Measurements from ENCODE around the gene APOC1. TPM values are rescaled to one million over a fixed set of nuclear protein-coding genes. Genes with fewer than 3 reads are reported as not detected.
"Not testable (repeated sequence)": the region's sequence is repeated elsewhere in the genome, so short reads cannot be mapped to it uniquely, and the experiment has no call there.

APOC1 gene
- total and polyA plus RNA-seq, 9 donors, result 14.4 to 625 (median 47.4) TPM

DNA sequence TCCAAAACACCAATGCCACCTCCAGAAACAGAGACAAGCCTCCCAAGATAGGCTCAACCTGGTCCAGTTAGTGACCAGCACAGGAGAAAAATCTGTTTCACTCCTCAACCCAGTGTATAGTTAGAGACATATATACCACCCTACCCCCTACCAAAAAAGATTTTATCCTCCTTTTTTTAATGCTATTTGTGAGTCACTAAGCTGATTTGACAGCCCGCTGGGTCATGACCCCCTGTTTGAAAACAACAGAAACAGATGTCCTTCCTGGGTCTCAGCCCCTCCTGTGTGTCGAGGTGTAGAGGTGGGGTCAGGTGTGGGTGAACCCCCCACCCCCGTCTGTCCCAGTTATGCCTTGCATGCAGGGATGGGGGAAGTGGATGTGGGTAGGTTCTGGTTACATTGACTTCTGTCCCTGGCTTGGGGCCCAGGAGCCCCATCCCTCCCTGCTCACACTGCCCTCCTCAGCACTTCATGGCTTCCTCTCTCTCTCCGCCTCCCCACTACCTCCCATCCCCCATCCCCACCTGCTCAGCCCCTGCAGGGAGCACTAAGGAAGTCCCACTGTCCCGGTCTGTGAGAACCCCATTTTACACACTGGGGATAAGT is 37.4 kb upstream of the APOC1 start:
- Histone ChIP-seq H3K4me3 (no peak overlapping the region), H3K9me3 (no peaks in the 10 kb centered on the region), H3K36me3 (no peaks in the 10 kb centered on the region), H3K4me1 (ENCODE audit: insufficient read depth) (peaks cover 4% of the 10 kb centered on the region), H3K27ac (no peak overlapping the region), H3K27me3 (no peaks in the 10 kb centered on the region)
- DNase-seq, result no peak
- 58 to 69% (median 63%) methylated on average over 5 of the region's 5 CpGs for WGBS, 3 donors
- no peak for TF ChIP-seq EP300 (IDR thresholded peaks at IDR 0.05)
- no peak for TF ChIP-seq POLR2A (IDR thresholded peaks at IDR 0.05)
- TF ChIP-seq, protein P1, sequence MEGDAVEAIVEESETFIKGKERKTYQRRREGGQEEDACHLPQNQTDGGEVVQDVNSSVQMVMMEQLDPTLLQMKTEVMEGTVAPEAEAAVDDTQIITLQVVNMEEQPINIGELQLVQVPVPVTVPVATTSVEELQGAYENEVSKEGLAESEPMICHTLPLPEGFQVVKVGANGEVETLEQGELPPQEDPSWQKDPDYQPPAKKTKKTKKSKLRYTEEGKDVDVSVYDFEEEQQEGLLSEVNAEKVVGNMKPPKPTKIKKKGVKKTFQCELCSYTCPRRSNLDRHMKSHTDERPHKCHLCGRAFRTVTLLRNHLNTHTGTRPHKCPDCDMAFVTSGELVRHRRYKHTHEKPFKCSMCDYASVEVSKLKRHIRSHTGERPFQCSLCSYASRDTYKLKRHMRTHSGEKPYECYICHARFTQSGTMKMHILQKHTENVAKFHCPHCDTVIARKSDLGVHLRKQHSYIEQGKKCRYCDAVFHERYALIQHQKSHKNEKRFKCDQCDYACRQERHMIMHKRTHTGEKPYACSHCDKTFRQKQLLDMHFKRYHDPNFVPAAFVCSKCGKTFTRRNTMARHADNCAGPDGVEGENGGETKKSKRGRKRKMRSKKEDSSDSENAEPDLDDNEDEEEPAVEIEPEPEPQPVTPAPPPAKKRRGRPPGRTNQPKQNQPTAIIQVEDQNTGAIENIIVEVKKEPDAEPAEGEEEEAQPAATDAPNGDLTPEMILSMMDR (IDR thresholded peaks at IDR 0.05), result no peak
- intact Hi-C loops (cut with DNase I), result no loop called here

DNA sequence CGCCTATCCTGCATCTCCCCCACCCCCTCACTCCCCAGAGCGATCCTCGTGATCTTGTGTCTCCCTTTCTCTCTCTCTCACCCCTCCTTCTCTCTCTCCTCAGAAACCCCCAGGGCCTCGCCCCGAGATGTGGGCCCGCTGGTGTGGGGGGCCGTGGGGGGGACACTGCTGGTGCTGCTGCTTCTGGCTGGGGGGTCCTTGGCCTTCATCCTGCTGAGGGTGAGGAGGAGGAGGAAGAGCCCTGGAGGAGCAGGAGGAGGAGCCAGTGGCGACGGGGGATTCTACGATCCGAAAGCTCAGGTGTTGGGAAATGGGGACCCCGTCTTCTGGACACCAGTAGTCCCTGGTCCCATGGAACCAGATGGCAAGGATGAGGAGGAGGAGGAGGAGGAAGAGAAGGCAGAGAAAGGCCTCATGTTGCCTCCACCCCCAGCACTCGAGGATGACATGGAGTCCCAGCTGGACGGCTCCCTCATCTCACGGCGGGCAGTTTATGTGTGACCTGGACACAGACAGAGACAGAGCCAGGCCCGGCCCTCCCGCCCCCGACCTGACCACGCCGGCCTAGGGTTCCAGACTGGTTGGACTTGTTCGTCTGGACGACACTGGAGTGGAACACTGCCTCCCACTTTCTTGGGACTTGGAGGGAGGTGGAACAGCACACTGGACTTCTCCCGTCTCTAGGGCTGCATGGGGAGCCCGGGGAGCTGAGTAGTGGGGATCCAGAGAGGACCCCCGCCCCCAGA is 36.1 kb upstream of the APOC1 start:
- peaks cover 4% of the 10 kb centered on the region for H3K4me1 ChIP-seq (ENCODE audit: insufficient read depth)
- DNase-seq, result no peak
- no peaks in the 10 kb centered on the region for H3K36me3 ChIP-seq
- WGBS, 3 donors, result 69 to 73% (median 71%) methylated on average over 26 of the region's 26 CpGs
- TF ChIP-seq EP300 (IDR thresholded peaks at IDR 0.05), result no peak
- TF ChIP-seq, protein P1 (IDR thresholded peaks at IDR 0.05), result no peak
- no peak for TF ChIP-seq POLR2A (IDR thresholded peaks at IDR 0.05)
- H3K27me3 ChIP-seq, result no peaks in the 10 kb centered on the region
- H3K4me3 ChIP-seq, result no peak overlapping the region
- intact Hi-C loops (cut with DNase I), result no loop called here
- H3K27ac ChIP-seq, result no peak overlapping the region
- no peaks in the 10 kb centered on the region for H3K9me3 ChIP-seq

DNA sequence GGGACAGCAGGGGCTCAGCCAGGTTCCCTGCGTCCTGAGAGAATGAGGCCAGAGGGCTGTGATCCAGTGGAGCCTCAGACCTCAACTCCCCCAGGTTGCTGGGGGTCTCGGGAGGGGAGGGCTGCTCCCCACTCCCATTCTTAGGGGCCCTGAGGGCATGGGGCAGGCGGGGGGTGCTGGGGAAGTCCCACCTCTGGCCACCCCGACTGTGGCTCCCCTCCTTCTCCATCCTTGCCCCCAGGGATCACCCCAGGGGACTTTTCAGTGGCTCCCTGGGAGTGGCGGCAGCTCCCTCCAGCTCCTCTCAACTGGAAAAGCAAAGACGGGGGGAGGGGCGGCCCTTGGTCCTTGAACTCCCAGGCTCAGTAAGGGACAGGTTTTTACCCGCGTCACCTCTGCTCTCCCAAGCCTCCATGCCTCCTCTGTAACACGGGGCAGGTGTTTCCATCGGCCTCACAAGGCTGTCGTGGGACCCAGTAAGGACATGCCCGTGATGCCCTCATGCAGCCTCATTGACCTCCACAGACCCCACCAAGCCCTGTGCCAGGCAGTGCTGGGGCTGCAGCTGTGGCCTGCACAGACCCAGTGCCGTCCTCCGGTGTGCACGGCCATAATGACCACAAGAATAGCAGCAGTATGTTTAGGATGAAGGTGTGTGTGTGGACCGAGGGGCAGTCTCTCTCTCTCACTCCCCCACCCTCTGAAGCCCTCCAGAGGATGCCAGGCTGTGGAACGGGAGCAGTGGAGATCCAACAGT is 34.9 kb upstream of the APOC1 start:
- no peaks in the 10 kb centered on the region for H3K9me3 ChIP-seq
- TF ChIP-seq EP300 (IDR thresholded peaks at IDR 0.05), result no peak
- TF ChIP-seq POLR2A (IDR thresholded peaks at IDR 0.05), result no peak
- TF ChIP-seq, protein P1 (IDR thresholded peaks at IDR 0.05), result no peak
- intact Hi-C loops (cut with DNase I), result no loop called here
- no peak for DNase-seq
- no peaks in the 10 kb centered on the region for H3K36me3 ChIP-seq
- H3K4me1 ChIP-seq (ENCODE audit: insufficient read depth), result peaks cover 4% of the 10 kb centered on the region
- H3K4me3 ChIP-seq, result no peak overlapping the region
- no peak overlapping the region for H3K27ac ChIP-seq
- WGBS, 3 donors, result 68 to 78% (median 70%) methylated on average over 17 to 18 of the region's 18 CpGs
- H3K27me3 ChIP-seq, result no peaks in the 10 kb centered on the region

DNA sequence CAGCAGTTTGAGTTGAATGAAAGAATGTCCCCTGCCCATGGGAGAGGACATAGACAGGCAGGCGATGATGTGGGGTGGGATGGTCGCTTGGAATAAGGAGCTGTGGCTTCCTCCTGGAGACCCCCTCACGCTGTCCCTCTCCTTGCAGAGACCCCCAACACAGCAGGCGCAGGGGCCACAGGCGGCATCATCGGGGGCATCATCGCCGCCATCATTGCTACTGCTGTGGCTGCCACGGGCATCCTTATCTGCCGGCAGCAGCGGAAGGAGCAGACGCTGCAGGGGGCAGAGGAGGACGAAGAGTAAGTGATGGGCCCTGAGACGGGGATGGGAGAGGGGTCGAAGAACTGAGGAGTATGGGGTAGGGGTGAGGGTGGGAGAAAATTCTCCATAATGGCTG is 32.3 kb upstream of the APOC1 start:
- no peaks in the 10 kb centered on the region for H3K36me3 ChIP-seq
- intact Hi-C loops (cut with DNase I), result no loop called here
- H3K9me3 ChIP-seq, result no peaks in the 10 kb centered on the region
- TF ChIP-seq EP300 (IDR thresholded peaks at IDR 0.05) (no peak), POLR2A (IDR thresholded peaks at IDR 0.05) (no peak)
- TF ChIP-seq, protein P1 (IDR thresholded peaks at IDR 0.05), result no peak
- H3K27ac ChIP-seq, result no peak overlapping the region
- 89 to 92% (median 91%) methylated on average over 15 of the region's 15 CpGs for WGBS, 3 donors
- H3K4me1 ChIP-seq (ENCODE audit: insufficient read depth), result peaks cover 2% of the 10 kb centered on the region
- H3K27me3 ChIP-seq, result no peaks in the 10 kb centered on the region
- no peak overlapping the region for H3K4me3 ChIP-seq
- no peak for DNase-seq

DNA sequence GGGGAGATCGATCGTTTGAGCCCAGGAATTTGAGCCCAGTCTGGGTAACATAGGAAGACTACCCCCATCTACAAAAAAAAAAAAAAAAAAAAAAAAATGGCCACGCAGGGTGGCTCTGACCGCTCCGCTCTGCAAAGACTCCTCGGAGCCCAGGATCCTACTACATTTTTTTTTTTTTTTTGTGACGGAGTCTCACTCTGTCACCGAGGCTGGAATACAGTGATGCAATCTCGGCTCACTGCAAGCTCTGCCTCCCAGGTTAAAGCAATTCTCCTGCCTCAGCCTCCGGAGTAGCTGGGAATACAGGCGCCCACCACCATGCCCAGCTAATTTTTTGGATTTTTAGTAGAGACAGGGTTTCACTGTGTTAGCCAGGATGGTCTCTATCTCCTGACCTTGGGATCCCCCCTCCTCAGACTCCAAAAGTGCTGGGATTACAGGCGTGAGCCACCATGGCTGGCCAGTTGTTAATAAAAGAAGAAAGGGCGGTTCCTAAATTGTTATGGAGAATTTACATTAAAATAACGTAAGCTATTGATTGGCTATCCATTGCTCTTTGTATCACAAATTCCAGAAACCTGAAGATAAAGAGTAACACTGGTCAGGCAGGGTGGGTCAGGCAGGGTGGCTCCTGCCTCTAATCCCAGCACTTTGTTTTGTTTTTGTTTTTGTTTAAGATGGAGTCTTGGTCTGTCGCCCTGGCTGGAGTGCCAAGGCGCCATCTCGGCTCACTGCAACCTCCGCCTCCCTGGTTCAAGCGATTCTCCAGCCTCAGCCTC is 31.6 kb upstream of the APOC1 start:
- H3K36me3 ChIP-seq; H3K27me3 ChIP-seq; H3K27ac ChIP-seq; intact Hi-C loops (cut with DNase I); H3K9me3 ChIP-seq; DNase-seq; H3K4me3 ChIP-seq; H3K4me1 ChIP-seq (ENCODE audit: insufficient read depth): not testable (repeated sequence)
- WGBS, 3 donors, result 87 to 90% (median 88%) methylated on average over 19 of the region's 19 CpGs

All from ovary (tissue), 9 donors.